ENCODE measurements around the gene TNRC6A.
"Not testable (repeated sequence)": the region's sequence is repeated elsewhere in the genome, so short reads cannot be mapped to it uniquely, and the experiment has no call there.

TNRC6A gene

GRCh38 chr16:24836836-24837235 lies 107.4 kb downstream of the TNRC6A start:
- H3K4me3 ChIP-seq (ENCODE audit: low read depth, low read length), result no peak overlapping the region
- DNase-seq (ENCODE audit: low read depth), result no peak

DNA sequence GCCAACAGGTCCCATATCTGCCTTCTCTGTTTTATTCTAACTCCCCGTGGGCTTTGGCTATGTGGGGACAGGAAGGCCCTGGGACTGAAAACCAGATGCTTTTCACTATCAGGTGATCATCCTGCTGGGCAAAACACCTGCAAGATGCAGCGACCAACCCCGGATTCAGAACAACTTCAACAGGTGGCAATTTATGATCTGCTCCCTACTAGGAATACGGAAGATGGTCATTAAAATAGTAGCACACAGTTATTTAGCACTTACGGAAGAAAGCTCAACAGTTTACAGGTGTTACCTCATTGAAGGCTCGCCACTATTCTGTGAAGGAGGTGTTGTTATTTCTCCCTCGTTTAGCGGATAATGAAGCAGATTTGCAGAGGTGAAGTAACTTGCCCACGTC lies 108.5 kb downstream of the TNRC6A start:
- H3K4me3 ChIP-seq (ENCODE audit: low read depth, low read length), result no peak overlapping the region
- no peak for DNase-seq (ENCODE audit: low read depth)

DNA sequence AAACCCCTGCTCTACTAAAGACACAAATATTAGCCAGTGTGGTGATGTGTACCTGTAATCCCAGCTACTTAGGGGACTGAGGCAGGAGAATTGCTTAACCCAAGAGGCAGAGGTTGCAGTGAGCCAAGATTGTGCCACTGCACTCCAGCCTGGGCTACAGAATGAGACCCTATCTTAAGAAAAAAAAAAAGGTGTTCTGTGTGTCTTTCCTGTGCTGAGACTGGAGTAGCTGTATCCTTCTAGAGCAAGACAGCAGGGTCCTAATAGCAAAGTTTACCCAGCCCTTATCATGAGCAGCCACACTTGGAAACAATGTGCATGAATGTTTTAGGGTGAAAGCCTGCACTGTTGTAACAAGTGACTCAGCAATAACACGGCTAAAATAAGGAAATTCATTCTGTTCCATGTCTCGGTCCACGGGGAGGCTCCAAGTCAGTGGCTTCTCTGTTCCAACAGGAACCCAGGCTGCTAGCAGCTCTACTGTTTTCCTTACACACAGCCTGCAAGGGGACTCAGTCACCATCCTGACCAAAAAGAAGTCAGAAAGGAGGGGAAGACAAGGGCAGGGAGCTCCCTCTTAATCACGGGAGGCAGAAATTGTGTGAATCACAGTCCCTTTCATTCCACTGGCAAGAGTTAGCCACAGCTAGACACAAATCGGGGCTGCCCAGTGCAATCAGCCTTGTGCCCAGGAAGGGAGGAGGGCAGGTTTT lies 109.3 kb downstream of the TNRC6A start:
- no peak for DNase-seq (ENCODE audit: low read depth)

GRCh38 chr16:24839347-24839972 lies 110.0 kb downstream of the TNRC6A start:
- H3K4me3 ChIP-seq (ENCODE audit: low read depth, low read length), result no peak overlapping the region
- no peak for DNase-seq (ENCODE audit: low read depth)

More for the DNA sequence above, 109.3 kb downstream of the TNRC6A start:
- no peak overlapping the region for H3K4me3 ChIP-seq (ENCODE audit: low read depth, low read length)

- no peak overlapping the region for H3K4me3 ChIP-seq (ENCODE audit: low read depth, low read length)
- DNase-seq (ENCODE audit: low read depth), result no peak
These were observed 111.8 kb downstream of the TNRC6A start for GRCh38 chr16:24841291-24841690.

GRCh38 chr16:24844101-24845030 lies 114.9 kb downstream of the TNRC6A start:
- H3K4me3 ChIP-seq (ENCODE audit: low read depth, low read length), result no peak overlapping the region
- DNase-seq (ENCODE audit: low read depth), result no peak

DNA sequence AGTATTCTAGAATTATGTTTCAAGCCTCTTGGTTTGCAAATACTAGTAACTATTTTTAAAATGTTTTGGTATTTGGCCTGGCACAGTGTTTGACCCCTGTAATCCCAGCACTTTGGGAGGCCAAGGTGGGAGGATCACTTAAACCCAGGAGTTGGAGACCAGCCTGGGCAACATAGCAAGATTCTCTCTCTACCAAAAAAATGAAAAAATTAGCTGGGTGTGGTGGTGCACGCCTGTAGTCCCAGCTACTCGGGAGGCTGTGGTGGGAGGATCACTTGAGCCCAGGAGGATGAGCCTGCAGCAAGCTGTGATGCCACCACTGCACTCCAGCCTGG lies 115.5 kb downstream of the TNRC6A start:
- not testable (repeated sequence) for H3K4me3 ChIP-seq (ENCODE audit: low read depth, low read length); DNase-seq (ENCODE audit: low read depth)

DNA sequence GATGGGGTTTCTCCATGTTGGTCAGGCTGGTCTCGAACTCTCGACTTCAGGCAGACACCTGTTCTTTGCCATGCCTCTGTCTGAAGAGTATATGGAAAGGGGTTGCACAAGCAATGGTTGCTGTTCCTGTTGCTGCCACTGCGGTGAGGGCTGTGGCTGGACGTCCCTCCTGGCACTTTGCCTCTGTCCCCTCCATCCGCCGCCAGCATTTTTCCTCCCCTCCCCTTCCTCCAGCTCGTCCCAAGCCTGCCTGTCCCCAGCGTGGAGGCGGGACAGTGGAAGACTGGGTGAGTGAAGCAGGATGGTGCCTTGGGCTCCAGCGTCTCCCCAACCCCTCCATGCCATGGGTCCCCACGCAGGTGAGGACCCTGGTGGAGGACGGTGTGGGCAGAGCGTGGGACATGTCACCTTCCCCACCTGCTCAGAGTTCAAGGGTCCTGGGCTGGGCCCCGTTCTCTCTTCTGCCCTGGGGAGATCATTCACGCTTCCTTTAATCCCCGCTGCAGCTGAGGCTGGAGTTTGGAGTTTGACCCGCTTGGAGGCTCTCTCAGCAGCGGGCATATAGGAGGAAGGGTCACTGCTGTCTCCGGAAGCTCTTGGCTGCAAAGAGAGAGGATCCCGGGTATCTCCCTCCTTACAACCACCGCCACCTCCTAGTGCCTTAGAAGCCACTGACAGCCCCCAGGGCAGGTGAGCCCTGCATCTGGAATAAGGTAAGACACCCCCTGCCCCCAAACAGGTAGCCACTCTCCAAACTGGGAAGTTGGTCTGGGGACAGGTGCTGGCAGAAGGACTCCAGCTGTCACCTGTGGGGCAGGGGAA lies 116.5 kb downstream of the TNRC6A start, which contains the start of gene SLC5A11:
Gene SLC5A11, plus strand, starts transcription at position 238 of the 822 bp plus-strand sequence. CDS start 12,681 bp downstream, outside the sequence.
- no peak within 1 kb of the TSS for H3K4me3 ChIP-seq (ENCODE audit: low read depth, low read length)
- DNase-seq (ENCODE audit: low read depth), result no peak

- no peak for DNase-seq (ENCODE audit: low read depth)
- no peak overlapping the region for H3K4me3 ChIP-seq (ENCODE audit: low read depth, low read length)
These were observed 117.3 kb downstream of the TNRC6A start for GRCh38 chr16:24846548-24847357.

DNA sequence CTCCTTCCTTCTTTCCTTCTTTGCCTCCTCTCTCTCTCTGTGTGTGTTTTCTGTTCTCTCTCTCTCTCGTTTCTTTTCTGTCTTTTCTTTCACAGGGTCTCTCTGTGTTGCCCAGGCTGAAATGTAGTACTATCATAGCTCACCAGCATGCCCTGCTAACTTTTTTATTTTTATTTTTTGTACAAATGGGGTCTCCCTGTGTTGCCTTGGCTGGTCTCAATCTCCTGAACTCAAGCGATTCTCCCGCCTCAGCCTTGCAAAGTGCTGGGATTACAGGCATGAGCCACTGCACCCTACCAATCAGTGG lies 117.9 kb downstream of the TNRC6A start:
- H3K4me3 ChIP-seq (ENCODE audit: low read depth, low read length), result no peak overlapping the region

GRCh38 chr16:24848065-24848464 lies 118.6 kb downstream of the TNRC6A start:
- no peak for DNase-seq (ENCODE audit: low read depth)
- no peak overlapping the region for H3K4me3 ChIP-seq (ENCODE audit: low read depth, low read length)

More for the DNA sequence above, 117.9 kb downstream of the TNRC6A start:
- DNase-seq (ENCODE audit: low read depth), result no peak

- no peak for DNase-seq (ENCODE audit: low read depth)
- no peak overlapping the region for H3K4me3 ChIP-seq (ENCODE audit: low read depth, low read length)
These were observed 120.2 kb downstream of the TNRC6A start for GRCh38 chr16:24849641-24850040.

DNA sequence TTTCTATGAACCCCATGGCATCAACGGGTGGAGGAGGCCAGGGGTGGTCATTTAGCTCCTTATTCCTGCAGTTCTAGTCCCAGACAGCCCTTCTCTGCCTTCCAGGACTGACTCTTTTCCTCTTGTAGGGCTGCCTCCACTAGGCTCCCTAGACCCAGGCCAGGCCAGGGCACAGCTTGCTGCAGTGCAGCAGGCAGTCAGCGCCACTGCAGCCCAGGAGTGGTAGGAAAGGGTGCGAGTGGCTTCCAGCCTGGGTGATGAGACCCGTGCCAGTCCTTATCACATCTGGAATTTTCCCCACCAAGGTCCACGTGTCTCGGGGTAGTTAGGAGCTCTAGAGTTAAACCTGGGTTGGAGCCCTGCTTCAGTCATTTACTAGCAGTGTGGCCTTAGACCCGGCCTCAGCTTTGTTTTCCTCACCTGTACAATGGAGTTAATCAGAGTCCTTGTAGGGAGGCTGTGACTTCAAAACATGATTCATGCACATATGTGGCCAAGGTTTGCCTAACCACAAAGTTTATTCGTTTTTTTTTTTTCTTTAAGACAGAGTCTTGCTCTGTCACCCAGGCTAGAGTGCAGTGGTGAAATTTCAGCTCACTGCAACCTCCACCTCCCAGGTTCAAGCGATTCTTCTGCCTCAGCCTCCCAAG lies 121.0 kb downstream of the TNRC6A start:
- no peak overlapping the region for H3K4me3 ChIP-seq (ENCODE audit: low read depth, low read length)
- no peak for DNase-seq (ENCODE audit: low read depth)

DNA sequence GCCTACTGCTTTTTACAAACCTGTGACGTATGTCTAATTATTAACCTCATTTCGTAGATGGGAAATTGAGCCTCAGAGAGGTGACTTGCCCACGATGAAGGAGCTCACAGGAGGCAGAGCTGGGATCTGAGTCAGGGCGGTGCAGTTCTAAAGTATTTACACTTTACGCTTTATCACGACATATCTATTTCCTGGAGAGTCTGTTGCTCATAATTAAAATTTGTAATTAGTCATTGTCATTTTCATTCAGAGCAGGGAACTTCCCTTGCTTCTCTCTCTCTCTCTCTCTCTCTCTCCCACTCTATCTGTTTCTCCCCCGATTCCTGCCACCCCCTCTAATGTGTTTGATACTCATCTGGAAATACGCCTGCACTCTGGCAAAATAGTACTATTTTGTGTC lies 122.2 kb downstream of the TNRC6A start:
- no peak overlapping the region for H3K4me3 ChIP-seq (ENCODE audit: low read depth, low read length)
- DNase-seq (ENCODE audit: low read depth), result no peak

DNA sequence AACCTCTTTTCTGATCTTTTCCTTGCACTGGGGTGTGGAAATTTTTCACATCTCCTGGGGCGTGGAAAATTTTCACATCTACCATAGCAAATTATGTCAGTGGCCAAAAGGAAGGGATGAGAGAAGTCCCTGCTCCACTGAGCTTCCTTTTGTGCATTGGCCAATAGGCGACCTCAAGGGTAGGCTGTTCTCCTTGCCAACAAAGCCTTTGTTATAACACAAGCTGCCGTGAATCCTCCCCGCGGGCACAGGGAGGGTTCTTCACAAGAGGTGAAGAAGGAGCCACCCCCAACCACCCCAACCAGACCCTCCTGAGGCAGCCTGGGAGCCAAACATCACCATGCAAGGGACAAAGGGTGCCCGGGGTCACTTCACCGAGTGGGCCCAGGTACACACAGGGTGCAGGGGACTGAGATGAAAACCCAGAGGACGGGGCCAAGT lies 122.8 kb downstream of the TNRC6A start:
- H3K4me3 ChIP-seq (ENCODE audit: low read depth, low read length), result no peak overlapping the region
- no peak for DNase-seq (ENCODE audit: low read depth)

- no peak for DNase-seq (ENCODE audit: low read depth)
- no peak overlapping the region for H3K4me3 ChIP-seq (ENCODE audit: low read depth, low read length)
These were observed 123.8 kb downstream of the TNRC6A start for GRCh38 chr16:24853169-24853824.

GRCh38 chr16:24853830-24854229 lies 124.4 kb downstream of the TNRC6A start:
- no peak overlapping the region for H3K4me3 ChIP-seq (ENCODE audit: low read depth, low read length)
- no peak for DNase-seq (ENCODE audit: low read depth)
